HG03039 (cell line): Measurements from ENCODE around the gene TFR2.
A peak's percentile ranks its signal among the peaks of the same experiment; 100 is the strongest.

Experiments
- ATAC-seq: cut with Tn5 transposase; IDR thresholded peaks from one replicate; pipeline ENCODE4 v1.9.1; 2021; ENCODE audit warnings: mild to moderate bottlenecking, moderate library complexity; ENCODE audit not compliant: unreplicated experiment

TFR2 gene

DNA sequence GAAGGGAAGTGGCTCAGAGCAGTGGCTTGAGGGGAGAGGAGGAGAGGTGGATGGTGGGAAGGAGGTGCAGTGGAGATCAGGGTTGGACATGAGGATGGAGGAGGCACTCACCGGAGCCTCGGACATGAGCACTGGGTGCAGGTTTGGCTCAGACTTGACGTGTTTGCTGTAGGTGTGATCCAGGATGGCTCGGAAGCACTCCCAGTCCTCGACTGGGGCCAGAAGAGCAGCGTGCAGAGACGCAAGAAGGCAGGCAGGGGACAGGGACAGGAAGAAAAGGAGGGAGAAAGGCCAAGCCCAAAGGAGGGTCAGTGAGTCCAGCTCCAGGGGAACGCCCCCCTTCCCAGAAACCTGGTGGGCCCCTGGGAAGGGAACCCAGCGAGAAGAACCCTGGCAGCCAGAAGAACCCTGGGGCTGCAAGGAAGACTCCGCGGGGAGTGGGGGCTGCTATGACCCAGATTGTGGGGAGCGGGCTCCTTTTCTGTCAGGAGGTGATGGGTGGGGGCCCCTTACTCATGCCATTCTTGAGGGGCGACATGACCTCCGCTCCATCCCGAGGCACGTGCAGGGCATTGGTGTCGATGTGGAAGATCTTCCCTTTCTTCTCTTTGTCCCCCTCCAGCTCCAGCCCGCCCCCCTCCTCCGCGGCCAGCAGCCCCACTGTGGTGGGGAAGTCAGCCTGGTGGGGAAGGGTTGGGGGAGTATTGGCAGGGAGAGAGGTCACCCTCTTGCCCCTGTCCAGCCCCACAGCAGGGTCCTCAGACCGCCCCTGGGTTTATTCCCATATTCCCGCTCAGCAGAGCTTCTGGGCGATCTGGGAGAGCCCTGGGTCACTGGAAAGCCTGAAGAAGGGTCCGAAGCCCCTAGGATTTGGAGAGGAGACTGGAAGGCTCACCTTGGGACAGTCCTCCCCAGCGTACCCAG, 13.8 kb upstream of the TFR2 start:
- ATAC-seq, result no peak

DNA sequence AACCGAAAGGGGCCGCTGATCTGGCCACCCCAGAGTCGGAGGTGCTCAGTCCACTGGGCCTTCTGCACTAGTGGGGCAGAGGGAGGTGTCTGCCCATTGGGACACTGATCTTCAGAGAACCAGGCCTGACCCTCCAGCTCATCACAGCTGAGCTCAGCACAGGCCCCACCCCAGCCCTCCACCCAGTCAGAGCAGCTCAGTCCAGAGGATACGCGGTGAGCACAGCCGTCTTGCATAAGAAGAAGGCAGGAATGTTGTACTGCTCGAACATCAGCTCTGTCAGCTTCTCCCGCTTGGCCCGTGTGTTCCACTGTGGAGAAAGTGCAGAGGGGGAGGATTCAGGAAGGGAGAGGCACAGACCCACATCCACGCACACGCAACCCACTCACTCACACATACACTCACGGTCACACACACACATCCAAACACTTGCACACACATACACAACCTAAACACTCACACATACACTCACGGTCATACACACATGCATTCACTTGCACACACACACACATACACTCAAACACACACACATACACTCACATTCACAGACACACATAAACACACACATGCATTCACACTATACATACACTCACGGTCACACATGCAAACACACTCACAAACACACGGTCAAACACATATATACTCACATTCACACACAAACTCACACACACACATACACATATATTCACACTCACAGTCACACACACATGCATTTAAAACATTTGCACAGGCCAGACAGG, 8.6 kb upstream of the TFR2 start:
- no peak for ATAC-seq

DNA sequence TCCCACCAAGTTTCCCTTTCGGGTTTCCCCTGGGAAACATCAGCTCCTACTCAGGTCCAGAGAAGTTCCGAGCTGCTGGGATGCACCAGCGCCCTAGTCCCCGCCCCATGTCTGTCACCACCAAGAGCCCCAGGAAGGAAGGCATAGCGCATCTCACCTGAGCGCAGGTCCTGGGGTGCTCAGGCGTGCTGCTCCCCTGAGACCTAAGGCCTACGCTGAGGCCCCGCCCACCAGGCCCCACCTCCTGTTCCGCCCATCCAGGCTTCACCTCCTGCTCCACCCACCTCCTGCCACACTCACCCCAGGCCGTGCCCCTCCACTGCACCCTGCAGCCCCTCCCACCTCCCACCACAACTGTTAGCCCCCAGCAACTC, 1.2 kb upstream of the TFR2 start:
- no peak for ATAC-seq

GRCh38 chr7:100641860-100642533, 645 bp upstream of the TFR2 start:
- no peak for ATAC-seq

DNA sequence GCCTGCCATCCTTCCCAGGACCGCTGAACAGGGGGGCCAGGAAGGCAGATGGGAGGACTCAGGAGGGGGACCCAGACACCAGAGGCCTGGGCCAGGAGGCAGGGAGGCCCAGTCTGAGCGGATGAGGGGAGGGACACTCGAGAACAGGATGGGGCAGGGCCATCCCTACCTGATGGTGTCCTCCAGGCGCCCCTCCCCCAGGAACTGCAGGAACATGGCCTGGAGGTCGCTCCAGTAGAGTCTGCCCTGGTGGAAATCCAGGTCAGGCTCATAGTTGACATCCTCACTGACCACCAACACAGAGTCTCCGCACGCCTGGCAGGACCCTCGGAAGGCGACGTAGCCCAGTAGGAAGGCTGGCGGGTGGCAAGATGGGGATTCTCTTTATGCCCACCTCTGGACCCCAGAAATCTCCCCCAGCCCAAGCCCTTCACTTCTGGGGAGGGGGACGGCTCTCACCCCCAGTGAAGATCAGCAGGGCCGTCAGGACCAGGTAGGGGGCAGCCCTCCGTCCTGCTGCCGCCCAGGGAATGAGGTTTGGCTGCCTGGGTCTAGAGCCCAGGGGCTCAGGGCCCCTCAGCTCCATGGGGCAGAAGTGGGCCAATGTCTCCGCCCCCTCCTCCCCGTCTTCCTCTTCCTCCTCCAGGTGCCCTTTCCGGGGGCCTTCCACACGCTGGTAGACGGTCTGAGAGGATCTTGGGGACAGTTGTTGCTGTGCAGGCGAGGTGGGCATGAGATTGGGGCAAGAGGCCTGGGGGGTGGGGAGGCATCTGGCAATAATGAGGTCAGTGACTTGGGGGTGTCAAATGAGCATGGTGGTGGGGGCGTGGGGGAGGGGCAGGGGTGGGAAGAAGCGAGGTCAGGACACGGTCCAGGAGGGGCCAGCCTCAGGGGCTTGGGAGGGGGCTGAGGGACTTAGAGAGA, 573 bp downstream of the TFR2 start:
- ATAC-seq, result no peak

GRCh38 chr7:100639995-100640516, 1.3 kb downstream of the TFR2 start:
- no peak for ATAC-seq

DNA sequence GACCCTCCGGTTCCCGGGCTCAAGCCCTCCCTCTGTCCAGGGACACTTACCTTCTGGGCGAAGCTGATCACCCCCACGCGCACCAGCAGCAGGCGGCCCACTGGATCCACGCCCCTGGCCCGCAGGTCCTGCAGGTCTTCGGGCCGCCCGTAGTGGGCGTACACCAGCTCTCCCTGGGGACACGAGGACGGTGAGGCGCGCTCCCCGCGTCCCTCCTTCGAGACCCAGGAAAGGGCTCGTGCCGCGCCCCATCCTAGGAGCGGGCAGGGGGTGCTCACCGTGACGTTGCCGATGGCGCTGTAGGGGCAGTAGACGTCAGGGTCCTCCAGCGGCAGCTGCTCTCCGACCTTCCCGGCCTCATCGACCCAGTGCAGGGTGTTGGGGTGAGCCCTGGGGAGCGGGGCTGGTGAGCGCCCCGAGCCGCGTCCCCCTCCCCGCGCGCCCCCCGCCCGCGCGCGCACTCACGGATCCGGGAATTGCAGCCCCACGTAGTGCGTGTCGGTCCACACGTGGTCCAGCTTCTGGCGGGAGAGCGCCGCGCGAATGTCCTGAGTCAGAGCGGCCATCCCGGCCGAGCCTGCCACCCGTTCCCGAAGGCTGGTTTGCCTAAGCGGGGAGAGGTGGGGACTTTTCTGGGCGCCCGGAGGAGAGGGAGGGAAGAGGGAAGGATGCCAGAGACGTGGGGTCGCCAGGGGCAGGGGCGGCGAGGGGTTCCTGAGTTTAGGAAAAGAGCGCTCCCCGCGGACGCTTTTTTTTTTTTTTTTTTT, 8.2 kb downstream of the TFR2 start:
- ATAC-seq, result no peak

- ATAC-seq, result no peak
These were observed 11.3 kb downstream of the TFR2 start for GRCh38 chr7:100630066-100630465.

- no peak for ATAC-seq
These were observed 12.1 kb downstream of the TFR2 start for GRCh38 chr7:100629117-100629716.

DNA sequence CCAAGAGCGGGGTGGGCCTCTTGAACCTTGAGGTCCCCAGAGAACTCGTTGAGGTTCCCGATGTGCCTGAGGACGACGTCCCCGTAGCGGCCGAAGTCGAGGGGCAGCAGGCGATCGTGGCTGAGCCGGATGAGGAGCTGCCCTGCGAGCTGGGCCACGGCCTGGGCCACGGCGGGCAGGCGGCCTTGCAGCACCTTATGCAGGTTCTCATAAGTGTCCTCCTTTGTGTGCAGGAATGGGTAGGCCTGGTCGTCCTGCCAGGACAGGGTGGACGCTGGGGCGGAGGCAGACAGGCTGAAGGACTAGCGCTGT, 14.2 kb downstream of the TFR2 start:
- no peak for ATAC-seq

DNA sequence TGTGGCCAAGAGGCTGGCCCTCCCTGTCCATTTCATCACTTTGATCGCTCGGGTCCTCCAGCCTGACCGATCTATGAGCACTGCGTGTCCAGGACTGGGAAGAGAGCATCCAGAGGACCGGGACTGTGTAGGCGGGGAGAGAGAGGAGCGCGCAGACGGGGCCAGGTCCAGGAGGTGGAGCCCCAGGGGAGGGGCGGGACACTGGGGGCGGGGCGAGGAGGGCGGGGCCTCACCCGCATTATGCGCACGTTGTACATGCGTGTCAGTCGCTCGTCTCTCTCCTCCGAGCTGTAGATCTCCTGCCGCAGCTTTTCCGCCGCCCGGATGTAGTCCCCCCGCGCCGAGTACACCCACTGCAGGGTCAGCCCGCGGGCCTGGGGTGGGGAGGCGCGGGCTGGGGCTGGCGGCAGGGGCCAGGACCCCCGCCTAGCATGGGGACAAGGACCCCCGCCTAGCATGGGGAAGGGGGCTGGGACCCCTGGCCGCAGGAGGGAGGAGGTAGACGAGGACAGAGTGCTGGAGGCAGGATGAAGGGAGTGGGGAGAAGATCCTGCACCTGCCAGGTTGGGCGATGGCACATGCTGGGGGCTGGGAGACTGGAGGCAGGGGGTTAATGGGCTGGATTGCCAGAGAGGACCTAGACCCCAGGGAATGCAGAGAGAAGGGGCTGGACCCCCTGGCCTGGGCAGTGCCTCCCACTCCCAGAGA, 14.7 kb downstream of the TFR2 start:
- peak; percentile 67 for ATAC-seq

DNA sequence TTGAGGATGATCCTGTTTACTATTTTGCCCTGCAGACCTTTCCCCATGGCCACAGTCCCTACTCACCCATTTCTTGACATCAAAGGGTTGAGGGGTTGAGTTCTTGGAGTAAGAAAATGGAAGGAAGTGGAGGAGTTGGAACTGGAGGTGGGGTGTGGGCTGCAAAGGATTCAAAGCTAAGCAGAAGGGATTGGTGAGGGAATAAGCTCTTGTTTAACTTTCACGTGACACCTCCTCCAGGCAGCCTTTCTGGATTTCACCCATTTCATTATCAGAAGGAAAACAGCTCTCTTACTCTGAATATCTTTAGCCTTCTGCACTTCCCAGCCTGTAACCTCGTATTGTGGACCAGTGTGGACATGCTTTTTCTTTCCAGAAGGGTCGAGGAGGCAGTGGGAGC, 15.3 kb downstream of the TFR2 start:
- no peak for ATAC-seq

- ATAC-seq, result no peak
These were observed 17.2 kb downstream of the TFR2 start for GRCh38 chr7:100623951-100624824.

- no peak for ATAC-seq
These were observed 19.8 kb downstream of the TFR2 start for GRCh38 chr7:100621554-100621953.

DNA sequence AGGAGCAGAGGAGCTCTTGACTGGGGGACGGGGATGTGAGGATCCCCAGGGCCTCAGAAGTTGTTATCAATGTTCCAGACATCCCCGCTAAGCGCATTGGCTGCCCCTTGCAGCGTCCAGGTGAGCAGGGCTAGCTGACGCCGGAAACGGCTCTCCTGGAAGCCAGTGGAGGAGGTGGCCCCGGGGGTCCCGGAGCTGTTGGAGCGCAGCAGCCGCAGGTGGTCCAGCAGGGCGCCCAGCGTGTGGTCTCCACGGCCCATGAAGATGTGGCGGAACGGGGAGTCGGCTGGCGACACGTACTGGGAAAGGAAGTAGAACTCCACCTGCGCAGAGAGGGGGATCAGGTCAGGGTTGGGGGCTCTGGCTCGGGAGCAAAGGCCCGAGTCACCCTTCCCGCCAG, 20.5 kb downstream of the TFR2 start:
- ATAC-seq, result no peak

GRCh38 chr7:100620239-100620638, 21.1 kb downstream of the TFR2 start:
- no peak for ATAC-seq

- no peak for ATAC-seq
These were observed 27.0 kb downstream of the TFR2 start for GRCh38 chr7:100614308-100614861.
